K562 (cell line): ENCODE measurements around the gene SUMF1.

ENCODE experiments used
- CEBPG ChIP-seq, 3 experiments: fragments of 200-800 bp in 1 of 3; sonication (Bioruptor generic) in 1 of 3; sonication (generic) in 1 of 3; formaldehyde crosslinking in 1 of 3; IDR thresholded peaks in 2 of 3; conservative IDR thresholded peaks in 1 of 3; 2 replicates each; pipeline versions ENCODE4 v1.6.1 to v1.8.0; 2016 to 2022; ENCODE audit warnings: missing compliant biosample characterization in 2 of 3, missing genetic modification characterization in 2 of 3, mild to moderate bottlenecking in 1 of 3, missing genetic modification reagents in 1 of 3
- CHD2 ChIP-seq: IDR thresholded peaks from 2 replicates; pipeline ENCODE4 v1.6.1; 2011; ENCODE audit warnings: low read depth, low read length
- MXI1 ChIP-seq: IDR thresholded peaks from 2 replicates; pipeline ENCODE4 v1.6.1; 2011; ENCODE audit warnings: low read depth, mild to moderate bottlenecking, improper control_type of control experiment, low read length
- POLR2A ChIP-seq: fragments of 450-650 bp; conservative IDR thresholded peaks from 2 replicates; pipeline ENCODE4 v1.6.1; 2016
- SMC3 ChIP-seq: conservative IDR thresholded peaks from 2 replicates; pipeline ENCODE4 v1.6.1; 2011; ENCODE audit warnings: low read depth, low read length, improper control_type of control experiment; ENCODE audit not compliant: insufficient read depth
- SOX6 ChIP-seq: fragments of 450-650 bp; IDR thresholded peaks from 2 replicates; pipeline ENCODE4 v1.6.1; 2014; ENCODE audit warnings: mild to moderate bottlenecking
- TCF3 ChIP-seq: sonication (generic); formaldehyde crosslinking; IDR thresholded peaks from 2 replicates; pipeline ENCODE4 v1.4.0; 2020; ENCODE audit warnings: mild to moderate bottlenecking, missing genetic modification reagents
- ZNF121 ChIP-seq: sonication (generic); formaldehyde crosslinking; conservative IDR thresholded peaks from 2 replicates; pipeline ENCODE4 v1.8.0; 2022; ENCODE audit warnings: missing genetic modification reagents

DNA sequence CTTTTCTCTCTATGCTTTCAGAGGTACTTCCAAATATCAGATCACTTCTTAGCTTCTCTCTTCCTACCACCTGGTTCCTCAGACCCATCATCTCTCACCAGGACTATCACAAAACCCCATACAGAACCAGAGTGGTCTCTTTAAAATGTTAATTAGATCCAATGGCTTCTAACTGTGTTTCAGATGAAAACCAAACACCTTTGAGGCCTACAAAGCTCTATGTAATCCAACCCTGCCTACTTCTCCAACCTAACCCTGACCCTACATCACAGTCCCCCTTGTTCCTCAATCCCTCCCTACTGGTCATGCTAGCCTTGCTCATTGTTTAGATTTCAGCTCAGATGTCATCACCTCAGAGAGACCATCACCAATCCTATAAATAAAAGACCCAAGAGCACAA lies 34.8 kb downstream of the SUMF1 start:
- TF ChIP-seq CEBPG (CRISPR knock-in tag; IDR thresholded peaks at IDR 0.05) (no peak), CEBPG (tag; conservative IDR thresholded peaks at IDR 0.05 in 1 of 2, IDR thresholded peaks at IDR 0.05 in 1 of 2) (no peak), SOX6 (no peak), ZNF121 (CRISPR knock-in tag) (no peak), CHD2 (no peak), POLR2A (no peak), SMC3 (no peak), TCF3 (CRISPR knock-in tag) (no peak), MXI1 (no peak)
